K562 (cell line): ENCODE results near the gene CPED1. TPM values are rescaled to one million over a fixed set of nuclear protein-coding genes. Genes with fewer than 3 reads are reported as not detected.

Source experiments
- ATAC-seq: fragments of 200-7000 bp; cut with Tn5 transposase; 3 replicates; pipeline ENCODE4 v1.9.1; 2020; ENCODE audit warnings: moderate library complexity
- BruUV-seq: library from RNA; stranded (reverse); fragments of 400-500 nt; replicated peaks from 2 replicates; lab custom pipeline; 2021; lab: Mats Ljungman, UMichigan
- CTCF ChIA-PET: fragments of 300-600 bp; formaldehyde crosslinking; extraction: SDS; loops from one replicate; lab custom pipeline; 2021; ENCODE audit warnings: low intra/inter-chr PET ratio; lab: Yijun Ruan, JAX
- POLR2A ChIA-PET: fragments of 300-600, 350-650 bp; sonication (Branson Sonifier 250); formaldehyde crosslinking; extraction: SDS; loops from one replicate; lab custom pipeline; 2021; ENCODE audit warnings: antibody characterized with exemption, inconsistent platforms; lab: Yijun Ruan, JAX
- DNase-seq, 4 experiments: peaks; one replicate each; pipeline versions ENCODE4 v3.0.0 to v3.0.0-alpha.2; 2011 to 2018; ENCODE audit warnings: low spot score in 3 of 4, mixed read lengths in 3 of 4; ENCODE audit errors: extremely low read depth in 1 of 4
- FAIRE-seq: peaks from 2 replicates; lab custom pipeline; 2011; peaks lifted over from hg19 to GRCh38; lab: Jason Lieb, UNC
- H2AFZ ChIP-seq: 2 replicates; pipeline ENCODE4 v1.6.0; 2011; ENCODE audit warnings: low read depth, low read length, control low read depth, inconsistent platforms
- H3K27ac ChIP-seq: fragments of 200-600 bp; 3 replicates; pipeline ENCODE4 v1.8.0; 2011; ENCODE audit warnings: low read depth, mild to moderate bottlenecking, control low read depth, inconsistent platforms, low read length, moderate library complexity, mixed read lengths; ENCODE audit errors: extremely low read depth
- H3K27me3 ChIP-seq, 2 experiments: fragments of 300-600 bp in 1 of 2; 2 replicates in 1 of 2; 3 replicates in 1 of 2; pipeline versions ENCODE4 v1.6.0 to v1.8.0; 2011; ENCODE audit warnings: inconsistent platforms in 2 of 2, low read length in 2 of 2, mild to moderate bottlenecking in 1 of 2, mixed read lengths in 1 of 2, moderate library complexity in 1 of 2; ENCODE audit not compliant: control insufficient read depth in 2 of 2, insufficient read depth in 2 of 2
- H3K36me3 ChIP-seq: fragments of 300-600 bp; 3 replicates; pipeline ENCODE4 v1.8.0; 2011; ENCODE audit warnings: mild to moderate bottlenecking, low read length, inconsistent platforms; ENCODE audit not compliant: control insufficient read depth, insufficient read depth
- H3K4me1 ChIP-seq, 2 experiments: fragments of 200-600 bp in 1 of 2; replicated peaks in 1 of 2; 2 replicates in 1 of 2; 3 replicates in 1 of 2; pipeline versions ENCODE4 v1.5.1 to v1.8.0; 2011; ENCODE audit warnings: inconsistent platforms in 2 of 2, low read length in 2 of 2, mild to moderate bottlenecking in 1 of 2, mixed read lengths in 1 of 2, moderate library complexity in 1 of 2; ENCODE audit not compliant: control insufficient read depth in 2 of 2, insufficient read depth in 2 of 2
- H3K4me2 ChIP-seq: 2 replicates; pipeline ENCODE4 v1.6.1; 2011; ENCODE audit warnings: low read length, control low read depth, inconsistent platforms, mixed read lengths; ENCODE audit not compliant: insufficient read depth
- H3K4me3 ChIP-seq: fragments of 200-600 bp; sonication (generic), shearing (Covaris generic); 2 replicates; pipeline ENCODE4 v1.5.1; 2016; ENCODE audit warnings: control low read depth, inconsistent platforms
- H3K79me2 ChIP-seq: fragments of 200-600 bp; 3 replicates; pipeline ENCODE4 v1.8.0; 2011; ENCODE audit warnings: low read length, inconsistent platforms; ENCODE audit not compliant: control insufficient read depth, insufficient read depth
- H3K9ac ChIP-seq, 2 experiments: 2 replicates each; pipeline versions ENCODE4 v1.6.0 to v1.6.1; 2011; ENCODE audit warnings: low read depth in 2 of 2, low read length in 2 of 2, control low read depth in 1 of 2, inconsistent platforms in 1 of 2, mild to moderate bottlenecking in 1 of 2, mixed read lengths in 1 of 2; ENCODE audit not compliant: insufficient read depth in 1 of 2
- H3K9me1 ChIP-seq: one replicate; pipeline ENCODE4 v1.6.0; 2011; ENCODE audit warnings: inconsistent platforms, mild to moderate bottlenecking, low read length, moderate library complexity; ENCODE audit not compliant: control insufficient read depth, insufficient read depth
- H3K9me3 ChIP-seq: replicated peaks from 2 replicates; pipeline ENCODE4 v1.5.1; 2011; ENCODE audit warnings: low read depth, low read length, inconsistent platforms; ENCODE audit not compliant: control insufficient read depth, insufficient read depth
- H4K20me1 ChIP-seq: replicated peaks from 2 replicates; pipeline ENCODE4 v1.6.1; 2011; ENCODE audit warnings: low read length, inconsistent platforms, mixed read lengths; ENCODE audit not compliant: control insufficient read depth, insufficient read depth
- CHCHD3 ChIP-seq: fragments of 250-450 bp; sonication (Bioruptor Pico); IDR thresholded peaks from 2 replicates; pipeline ENCODE4 v2.1.2; 2022; ENCODE audit warnings: mild to moderate bottlenecking
- ESRRA ChIP-seq: fragments of 450-650 bp; IDR thresholded peaks from 2 replicates; pipeline ENCODE4 v1.6.1; 2014; ENCODE audit warnings: low read depth, mild to moderate bottlenecking, moderate library complexity, borderline replicate concordance
- HDAC8 ChIP-seq: fragments of 450-650 bp; IDR thresholded peaks from 2 replicates; pipeline ENCODE4 v1.6.1; 2016; ENCODE audit warnings: mild to moderate bottlenecking, missing genetic modification characterization, moderate library complexity, missing compliant biosample characterization
- PTBP1 ChIP-seq: fragments of 200-400 bp; formaldehyde crosslinking; IDR thresholded peaks from 2 replicates; pipeline ENCODE4 v1.6.1; 2017; ENCODE audit warnings: low read depth, low read length
- SMC3 ChIP-seq: conservative IDR thresholded peaks from 2 replicates; pipeline ENCODE4 v1.6.1; 2011; ENCODE audit warnings: low read depth, low read length, improper control_type of control experiment; ENCODE audit not compliant: insufficient read depth
- ZNF253 ChIP-seq: fragments of 250-450 bp; sonication (Bioruptor Pico); conservative IDR thresholded peaks from 2 replicates; pipeline ENCODE4 v1.6.1; 2021; ENCODE audit warnings: mild to moderate bottlenecking
- WGBS: fragments of 100-300 bp; shearing (Covaris generic); methylation state at CpG from one replicate; pipeline ENCODE4 v1.1.6; 2016; ENCODE audit warnings: low coverage, mixed read lengths; ENCODE audit not compliant: insufficient coverage; ENCODE audit errors: missing lambda C conversion rate; 5-methylcytosine and 5-hydroxymethylcytosine counted together
- in situ Hi-C: fragments of 300-500 bp; cut with MboI; formaldehyde crosslinking; loops from 4 replicates; pipeline ENCODE4 v1.15.0; 2018; ENCODE audit warnings: inconsistent platforms, mixed read lengths
- intact Hi-C: fragments of 100-400 bp; cut with micrococcal nuclease; formaldehyde crosslinking; loops from 2 replicates; pipeline ENCODE4 v1.14.2; 2022
- polyA plus RNA-seq, 8 experiments: library from polyadenylated mRNA; depleted of rRNA in 4 of 8; stranded (reverse) in 5 of 8; unstranded in 3 of 8; fragments of >200 nt; fragmentation: Nextera tagmentation in 2 of 8; fragmentation: Illumina TruSeq in 1 of 8; extraction: Ambion mirVana in 2 of 8; extraction: Trizol in 1 of 8; gene quantifications; 2 replicates each; pipeline versions ENCODE4 v1.2.1 to v1.2.3, GENCODE V29; 2011 to 2014; ENCODE audit warnings: inconsistent platforms in 1 of 8, missing spikeins in 1 of 8
- total RNA-seq, 7 experiments: library from RNA; depleted of rRNA in 6 of 7; stranded (reverse); fragments of >200 nt in 6 of 7; fragmentation: Illumina TruSeq in 2 of 7; extraction: Trizol in 2 of 7; gene quantifications; 2 replicates each; pipeline versions ENCODE4 v1.2.1 to v1.2.3, GENCODE V29; 2011 to 2021; ENCODE audit warnings: low replicate concordance in 1 of 7
- TF ChIP-seq, protein P1 (sequence below): fragments of 250-450 bp; sonication (Bioruptor Pico); IDR thresholded peaks from 2 replicates; pipeline ENCODE4 v1.5.0; 2021; ENCODE audit warnings: mild to moderate bottlenecking, moderate library complexity
- TF ChIP-seq, protein P2 (sequence below): fragments of 450-650 bp; IDR thresholded peaks from 2 replicates; pipeline ENCODE4 v1.6.1; 2016; ENCODE audit warnings: low read depth, mild to moderate bottlenecking, moderate library complexity
- TF ChIP-seq, protein P3 (sequence below): fragments of 250-450 bp; sonication (Bioruptor Pico); IDR thresholded peaks from 2 replicates; pipeline ENCODE4 v1.4.0; 2020; ENCODE audit warnings: mild to moderate bottlenecking, moderate library complexity, borderline replicate concordance

The CPED1 gene
- total and polyA plus RNA-seq, 9 of the 15 experiments (the other 6 are each of a cell fraction or from before 2014, with no cell fraction given) = 195 to 393 (median 290) TPM

DNA sequence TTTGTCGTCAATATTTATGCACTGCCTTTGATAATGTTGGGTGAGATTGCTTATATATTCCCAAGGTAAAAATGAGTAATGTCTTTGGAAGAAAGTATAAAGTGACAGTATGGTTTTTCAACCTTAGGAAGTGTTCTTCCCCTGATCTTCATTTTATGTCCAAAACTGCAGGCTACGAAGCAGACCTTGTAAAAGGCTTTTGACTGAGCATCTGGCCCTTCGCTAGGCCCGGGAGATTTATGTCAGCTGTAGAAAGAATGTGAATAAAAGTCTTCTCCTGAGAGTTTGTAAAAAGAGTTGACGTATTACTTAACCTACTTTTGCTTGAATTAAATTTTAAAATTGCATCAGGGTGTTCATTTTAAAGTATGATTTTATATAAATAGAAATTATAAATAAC lies 116.8 kb downstream of the CPED1 start (continued):
- TF ChIP-seq, protein P1, sequence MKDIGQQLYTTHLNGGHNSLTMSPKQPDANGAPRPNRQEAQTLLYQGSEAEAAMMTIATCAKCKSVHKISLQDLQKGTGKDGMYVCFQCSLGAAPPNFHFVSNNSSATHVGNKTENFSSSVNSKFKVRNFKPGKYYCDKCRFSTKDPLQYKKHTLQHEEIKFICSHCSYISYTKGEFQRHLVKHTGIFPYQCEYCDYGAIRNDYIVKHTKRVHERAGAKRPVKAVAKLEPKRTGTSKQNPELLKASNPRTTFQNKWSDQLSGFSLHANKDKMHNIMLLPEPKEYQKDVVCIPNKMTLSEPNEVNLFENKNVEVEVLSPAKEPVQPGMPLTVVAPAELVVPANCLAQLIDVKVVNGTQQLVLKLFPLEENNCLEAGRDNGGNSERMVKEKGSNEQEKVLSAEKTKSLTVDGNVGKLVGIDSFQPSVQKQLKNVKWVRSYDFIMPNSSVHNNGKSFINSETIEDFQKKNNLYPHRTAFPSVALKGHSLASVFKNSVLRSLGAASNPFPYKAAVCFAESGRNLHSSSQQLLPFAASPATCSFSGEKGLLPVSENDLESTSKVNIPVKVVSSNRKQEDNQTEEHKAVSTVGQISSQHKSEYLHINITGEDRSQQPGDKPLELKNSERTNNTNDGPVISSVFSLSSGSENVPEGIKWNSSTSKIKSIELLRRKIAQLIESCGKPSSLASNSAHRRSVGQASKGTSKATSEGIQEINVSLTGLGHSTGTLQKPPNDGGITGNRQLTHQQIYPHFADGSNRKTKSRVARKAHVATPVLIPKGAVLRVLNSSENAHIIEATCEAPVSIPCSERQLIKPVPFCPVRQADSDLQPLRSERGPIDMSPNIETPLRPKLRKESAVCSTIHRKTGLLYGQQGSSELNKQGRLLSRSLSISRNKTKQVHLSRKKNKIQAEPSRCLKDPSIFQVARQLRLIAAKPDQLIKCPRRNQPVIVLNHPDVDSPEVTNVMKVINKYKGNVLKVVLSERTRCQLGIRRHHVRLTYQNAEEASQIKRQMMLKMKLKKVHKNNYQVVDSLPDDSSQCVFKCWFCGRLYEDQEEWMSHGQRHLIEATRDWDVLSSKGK (CRISPR knock-in tag) = no peak
- TF ChIP-seq, protein P2, sequence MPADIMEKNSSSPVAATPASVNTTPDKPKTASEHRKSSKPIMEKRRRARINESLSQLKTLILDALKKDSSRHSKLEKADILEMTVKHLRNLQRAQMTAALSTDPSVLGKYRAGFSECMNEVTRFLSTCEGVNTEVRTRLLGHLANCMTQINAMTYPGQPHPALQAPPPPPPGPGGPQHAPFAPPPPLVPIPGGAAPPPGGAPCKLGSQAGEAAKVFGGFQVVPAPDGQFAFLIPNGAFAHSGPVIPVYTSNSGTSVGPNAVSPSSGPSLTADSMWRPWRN = no peak

DNA sequence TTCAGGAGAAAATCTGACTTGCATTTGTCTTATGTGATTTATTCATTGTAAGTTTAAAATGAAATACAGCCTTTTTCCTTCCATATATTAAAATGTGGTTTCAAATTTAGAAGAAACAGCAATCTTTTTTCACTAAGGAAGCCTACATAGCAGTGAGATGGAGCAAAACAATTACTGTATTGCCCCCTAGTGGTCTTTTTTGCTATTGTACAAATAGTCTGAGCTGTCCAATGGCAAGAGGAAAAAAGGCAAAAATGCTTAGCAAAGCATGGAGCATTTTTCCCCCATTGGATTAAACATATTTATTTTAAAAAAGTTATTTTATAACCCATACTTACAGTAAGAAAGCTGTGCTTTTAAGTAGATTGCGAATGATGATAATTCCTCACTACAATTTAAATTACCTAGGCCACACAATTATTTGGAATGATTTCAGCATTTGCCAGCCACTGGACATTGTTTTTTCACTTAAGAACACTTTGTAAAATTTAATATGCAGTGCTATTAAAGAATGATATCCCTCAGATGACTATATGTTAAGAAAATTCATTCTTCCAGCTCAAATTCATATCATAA lies 119.5 kb downstream of the CPED1 start:
- Histone ChIP-seq H2AFZ (no peak overlapping the region), H3K4me3 (no peak overlapping the region), H3K27ac (no peak overlapping the region), H3K4me2 (no peak overlapping the region), H3K27me3 (no peaks in the 10 kb centered on the region), H3K79me2 (peaks cover 82% of the 10 kb centered on the region), H3K4me1 (no peaks in the 10 kb centered on the region), H3K9ac (no peak overlapping the region), H3K9me3 (no peaks in the 10 kb centered on the region), H3K9me1 (no peaks in the 10 kb centered on the region), H4K20me1 (no peaks in the 10 kb centered on the region), H3K36me3 (peaks cover 97% of the 10 kb centered on the region)
- FAIRE-seq (peak; percentile 68), ATAC-seq (peak; percentile 99), DNase-seq (peak; percentile 67 to 82 (median 79))
- intact Hi-C loops (loop anchor here (1.0 to 5.0 kb wide), 4 partner anchors 121 to 316 kb away; no protein-coding TSS in a partner anchor), in situ Hi-C loops (no loop called here)
- CTCF ChIA-PET = interaction anchor here (0.6 to 3.0 kb wide), 6 partner anchors 97 to 316 kb away, joined by 3 to 24 read pairs (median 8); partner anchors contain the start of gene CPED1
- POLR2A ChIA-PET = interaction anchor here (0.7 to 1.4 kb wide), 10 partner anchors 9 to 325 kb away, joined by 3 to 4 read pairs (median 3); partner anchors contain the start of gene ING3
- 41% methylated on average over 1 of the region's 1 CpG for WGBS
- BruUV-seq = no TSS peak
- no peak for TF ChIP-seq ZNF253 (CRISPR knock-in tag)
- no peak for TF ChIP-seq HDAC8 (tag)
- TF ChIP-seq SMC3 = peak; percentile 81
- TF ChIP-seq ESRRA = no peak
- no peak for TF ChIP-seq PTBP1
- no peak for TF ChIP-seq CHCHD3 (CRISPR knock-in tag)
- TF ChIP-seq, protein P3, sequence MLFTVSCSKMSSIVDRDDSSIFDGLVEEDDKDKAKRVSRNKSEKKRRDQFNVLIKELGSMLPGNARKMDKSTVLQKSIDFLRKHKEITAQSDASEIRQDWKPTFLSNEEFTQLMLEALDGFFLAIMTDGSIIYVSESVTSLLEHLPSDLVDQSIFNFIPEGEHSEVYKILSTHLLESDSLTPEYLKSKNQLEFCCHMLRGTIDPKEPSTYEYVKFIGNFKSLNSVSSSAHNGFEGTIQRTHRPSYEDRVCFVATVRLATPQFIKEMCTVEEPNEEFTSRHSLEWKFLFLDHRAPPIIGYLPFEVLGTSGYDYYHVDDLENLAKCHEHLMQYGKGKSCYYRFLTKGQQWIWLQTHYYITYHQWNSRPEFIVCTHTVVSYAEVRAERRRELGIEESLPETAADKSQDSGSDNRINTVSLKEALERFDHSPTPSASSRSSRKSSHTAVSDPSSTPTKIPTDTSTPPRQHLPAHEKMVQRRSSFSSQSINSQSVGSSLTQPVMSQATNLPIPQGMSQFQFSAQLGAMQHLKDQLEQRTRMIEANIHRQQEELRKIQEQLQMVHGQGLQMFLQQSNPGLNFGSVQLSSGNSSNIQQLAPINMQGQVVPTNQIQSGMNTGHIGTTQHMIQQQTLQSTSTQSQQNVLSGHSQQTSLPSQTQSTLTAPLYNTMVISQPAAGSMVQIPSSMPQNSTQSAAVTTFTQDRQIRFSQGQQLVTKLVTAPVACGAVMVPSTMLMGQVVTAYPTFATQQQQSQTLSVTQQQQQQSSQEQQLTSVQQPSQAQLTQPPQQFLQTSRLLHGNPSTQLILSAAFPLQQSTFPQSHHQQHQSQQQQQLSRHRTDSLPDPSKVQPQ = no peak
